Astrocyte (in vitro differentiated cells and primary cell): ENCODE data around the gene ITFG1.

Experiments
- CTCF ChIP-seq: IDR thresholded peaks from 2 replicates; pipeline ENCODE4 v1.5.1; 2011; ENCODE audit warnings: low read depth, mild to moderate bottlenecking, inconsistent platforms, low read length, moderate library complexity; ENCODE audit not compliant: insufficient read depth
- EZH2 ChIP-seq: IDR thresholded peaks from 2 replicates; pipeline ENCODE4 v1.6.1; 2012; ENCODE audit warnings: mild to moderate bottlenecking, low read length, inconsistent platforms; ENCODE audit not compliant: insufficient read depth

- TF ChIP-seq CTCF (no peak), EZH2 (no peak)
Measured at GRCh38 chr16:47476654-47477345, 15.9 kb upstream of the ITFG1 start.
